Lower leg skin (tissue), 3 donors: ENCODE measurements around the gene NLRP11.

Source experiments
- CTCF ChIP-seq, 3 donors: fragments of 450-650 bp; IDR thresholded peaks; one replicate each; pipeline ENCODE4 v1.5.1; 2016; ENCODE audit warnings: antibody characterized with exemption in 3 of 3, mild to moderate bottlenecking in 3 of 3, moderate library complexity in 2 of 3
- POLR2A ChIP-seq, 2 donors: fragments of 450-650 bp; IDR thresholded peaks; one replicate each; pipeline ENCODE4 v1.6.1; 2016 to 2017; ENCODE audit warnings: antibody characterized with exemption in 2 of 2, mild to moderate bottlenecking in 1 of 2, moderate library complexity in 1 of 2

DNA sequence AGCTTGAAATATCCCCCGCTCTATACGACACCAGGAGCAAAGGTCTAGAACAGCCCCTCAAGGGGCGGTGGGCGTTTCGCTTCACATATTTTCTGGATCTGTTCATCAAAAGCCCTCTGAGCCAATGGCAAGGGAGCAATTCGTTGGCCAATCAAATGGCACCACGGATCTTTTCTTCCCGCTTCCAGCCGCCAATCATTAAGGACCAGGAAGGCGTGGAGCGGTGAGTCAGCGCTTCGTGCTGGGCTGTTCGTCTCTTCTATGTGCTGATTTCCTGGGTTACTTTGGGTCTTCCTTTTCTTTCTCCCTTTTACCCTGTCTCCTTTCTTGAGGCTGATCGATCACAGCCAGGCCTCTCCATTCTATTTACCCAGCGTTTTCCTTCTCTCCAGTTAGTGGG lies 4.5 kb upstream of the NLRP11 start, which contains the start of gene NLRP4:
- TF ChIP-seq CTCF (IDR thresholded peaks at IDR 0.05) (no peak), POLR2A (IDR thresholded peaks at IDR 0.05) (no peak)
